IPS-18c (cell line): ENCODE results near the gene GREM1.

Experiments
- H3K4me3 ChIP-seq: 2 replicates; pipeline ENCODE4 v1.7.0; 2013; ENCODE audit warnings: low read depth, mild to moderate bottlenecking, low read length, moderate library complexity; ENCODE audit not compliant: insufficient read depth
- H3K9me3 ChIP-seq: one replicate; pipeline ENCODE4 v1.6.1; 2013; ENCODE audit warnings: mild to moderate bottlenecking, low read length, moderate library complexity; ENCODE audit not compliant: control insufficient read depth, insufficient read depth

The GREM1 gene

GRCh38 chr15:32718821-32719716 lies 1.3 kb downstream of the GREM1 start:
- H3K9me3 ChIP-seq, result no peaks in the 10 kb centered on the region
- peak overlapping the region; percentile 60 for H3K4me3 ChIP-seq

GRCh38 chr15:32721596-32721995 lies 3.8 kb downstream of the GREM1 start:
- H3K9me3 ChIP-seq, result no peaks in the 10 kb centered on the region
- no peak overlapping the region for H3K4me3 ChIP-seq

GRCh38 chr15:32722136-32722535 lies 4.3 kb downstream of the GREM1 start:
- Histone ChIP-seq H3K4me3 (no peak overlapping the region), H3K9me3 (no peaks in the 10 kb centered on the region)

- no peaks in the 10 kb centered on the region for H3K9me3 ChIP-seq
- H3K4me3 ChIP-seq, result no peak overlapping the region
Observed at GRCh38 chr15:32723171-32723948, 5.6 kb downstream of the GREM1 start.

- Histone ChIP-seq H3K4me3 (no peak overlapping the region), H3K9me3 (no peaks in the 10 kb centered on the region)
Observed at GRCh38 chr15:32729700-32730395, 12.0 kb downstream of the GREM1 start.

GRCh38 chr15:32730677-32731654 lies 13.2 kb downstream of the GREM1 start:
- Histone ChIP-seq H3K4me3 (no peak overlapping the region), H3K9me3 (no peaks in the 10 kb centered on the region)

- Histone ChIP-seq H3K9me3 (no peaks in the 10 kb centered on the region), H3K4me3 (no peak overlapping the region)
Observed at GRCh38 chr15:32732574-32733157, 14.9 kb downstream of the GREM1 start.

- Histone ChIP-seq H3K9me3 (no peaks in the 10 kb centered on the region), H3K4me3 (no peak overlapping the region)
Observed at GRCh38 chr15:32733281-32733680, 15.5 kb downstream of the GREM1 start.

GRCh38 chr15:32735989-32736700 lies 18.3 kb downstream of the GREM1 start:
- no peak overlapping the region for H3K4me3 ChIP-seq

GRCh38 chr15:32736701-32737061 lies 18.9 kb downstream of the GREM1 start:
- Histone ChIP-seq H3K4me3 (no peak overlapping the region), H3K9me3 (no peaks in the 10 kb centered on the region)

More at GRCh38 chr15:32735989-32736700, 18.3 kb downstream of the GREM1 start:
- H3K9me3 ChIP-seq, result no peaks in the 10 kb centered on the region

- no peak overlapping the region for H3K4me3 ChIP-seq
- no peaks in the 10 kb centered on the region for H3K9me3 ChIP-seq
Observed at GRCh38 chr15:32737304-32737703, 19.5 kb downstream of the GREM1 start.

- no peak overlapping the region for H3K4me3 ChIP-seq
Observed at GRCh38 chr15:32738666-32739065, 20.9 kb downstream of the GREM1 start.

GRCh38 chr15:32739522-32740063 lies 21.8 kb downstream of the GREM1 start:
- no peaks in the 10 kb centered on the region for H3K9me3 ChIP-seq

More at GRCh38 chr15:32738666-32739065, 20.9 kb downstream of the GREM1 start:
- H3K9me3 ChIP-seq, result no peaks in the 10 kb centered on the region

GRCh38 chr15:32743411-32744140 lies 25.8 kb downstream of the GREM1 start:
- Histone ChIP-seq H3K9me3 (no peaks in the 10 kb centered on the region), H3K4me3 (no peak overlapping the region)

More at GRCh38 chr15:32739522-32740063, 21.8 kb downstream of the GREM1 start:
- no peak overlapping the region for H3K4me3 ChIP-seq
